Retina (tissue), 1 donor: ENCODE measurements around the gene C22orf39.
"Not testable (repeated sequence)": the region's sequence is repeated elsewhere in the genome, so short reads cannot be mapped to it uniquely, and the experiment has no call there.

Experiments
- DNase-seq: peaks from one replicate; pipeline ENCODE4 v3.0.0-alpha.2; 2016

C22orf39 gene

DNA sequence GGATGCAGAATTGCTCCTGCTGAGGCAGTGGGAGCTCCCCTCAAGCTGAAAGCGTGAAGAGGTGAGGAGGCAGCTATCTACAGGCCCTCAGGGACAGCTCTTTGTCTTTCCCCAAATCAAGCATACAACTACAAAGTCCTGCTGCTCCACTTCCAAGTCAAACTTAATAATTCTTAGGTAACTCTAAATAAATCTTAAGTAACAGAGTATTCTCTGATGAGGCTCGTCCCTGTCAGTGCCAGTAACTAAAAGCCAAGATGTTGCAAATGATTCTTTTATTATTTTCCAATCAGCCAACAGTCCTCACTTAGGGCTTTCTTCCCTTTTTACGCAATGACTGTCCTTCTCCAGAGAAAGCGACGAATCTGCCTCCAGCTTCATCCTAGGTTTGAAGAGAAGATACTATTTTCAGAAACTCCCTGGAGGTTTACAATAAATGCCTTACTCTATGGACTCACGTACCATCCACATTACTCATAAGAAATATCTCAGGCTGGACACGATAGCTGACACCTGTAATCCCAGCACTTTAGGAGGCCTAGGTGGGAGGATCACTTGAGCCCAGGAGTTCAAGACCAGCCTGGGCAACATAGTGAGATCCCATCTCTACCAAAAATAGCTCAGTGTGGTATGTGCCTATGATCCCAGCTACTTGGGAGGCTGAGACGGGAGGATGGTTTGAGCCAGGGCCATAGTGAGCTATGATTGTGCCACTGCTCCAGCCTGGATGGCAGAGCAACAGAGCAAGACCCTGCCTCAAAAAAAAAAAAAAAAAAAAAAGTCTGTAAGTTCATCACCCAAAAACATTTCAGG lies 3.1 kb upstream of the C22orf39 start:
- DNase-seq: no peak

DNA sequence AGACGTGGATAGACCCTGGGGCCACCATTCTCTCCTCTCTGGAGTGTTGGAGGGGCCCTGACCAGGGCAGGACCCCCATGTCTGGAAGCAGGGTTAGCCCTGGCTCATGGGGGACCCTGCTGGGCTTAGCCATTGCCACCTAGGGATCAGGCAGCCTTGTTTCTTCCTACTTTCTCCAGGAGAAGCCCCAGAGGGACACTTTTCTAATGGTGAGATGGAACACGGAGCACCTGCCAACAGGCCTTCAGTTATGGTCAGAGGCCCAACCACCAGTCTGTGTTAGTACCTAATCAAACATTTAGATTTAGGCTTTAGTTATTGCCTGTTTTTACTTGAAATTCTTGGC lies 1.9 kb upstream of the C22orf39 start:
- no peak for DNase-seq

DNA sequence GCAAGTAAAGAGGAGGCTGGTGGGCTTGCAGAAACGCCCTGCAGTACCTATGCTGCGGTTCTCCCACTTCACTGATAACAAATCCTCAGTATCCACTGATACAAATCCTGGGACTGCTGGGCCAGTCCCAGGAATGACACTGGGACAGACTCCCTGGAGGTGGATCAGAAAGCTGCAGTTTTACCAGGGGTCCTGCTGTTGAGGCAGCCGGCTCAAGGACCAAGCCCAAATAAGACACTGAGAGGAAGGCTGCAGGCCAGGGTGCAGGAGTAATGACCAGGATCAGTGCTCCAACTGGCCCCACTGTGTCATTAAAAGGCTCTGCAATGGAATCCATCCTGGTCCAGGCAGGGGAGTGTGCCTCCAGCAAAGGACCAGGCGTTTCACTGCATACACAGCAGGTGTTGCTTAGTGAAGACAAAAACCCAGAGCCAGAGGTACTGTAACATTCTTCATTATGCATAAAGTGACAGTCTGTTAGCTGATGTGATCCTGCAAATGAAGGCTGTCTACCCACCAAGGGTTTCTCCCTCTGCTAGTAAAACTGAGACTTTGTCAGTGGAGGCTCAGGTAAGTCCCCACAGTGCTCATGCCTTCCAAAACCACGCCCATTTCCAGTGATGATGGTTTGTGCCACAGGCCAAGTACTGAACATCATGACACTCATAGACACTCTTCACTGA lies 1.4 kb upstream of the C22orf39 start:
- no peak for DNase-seq

- no peak for DNase-seq
These were observed 631 bp upstream of the C22orf39 start for GRCh38 chr22:19448076-19448607.

GRCh38 chr22:19446603-19447329 lies 745 bp downstream of the C22orf39 start:
- peak; percentile 51 for DNase-seq

DNA sequence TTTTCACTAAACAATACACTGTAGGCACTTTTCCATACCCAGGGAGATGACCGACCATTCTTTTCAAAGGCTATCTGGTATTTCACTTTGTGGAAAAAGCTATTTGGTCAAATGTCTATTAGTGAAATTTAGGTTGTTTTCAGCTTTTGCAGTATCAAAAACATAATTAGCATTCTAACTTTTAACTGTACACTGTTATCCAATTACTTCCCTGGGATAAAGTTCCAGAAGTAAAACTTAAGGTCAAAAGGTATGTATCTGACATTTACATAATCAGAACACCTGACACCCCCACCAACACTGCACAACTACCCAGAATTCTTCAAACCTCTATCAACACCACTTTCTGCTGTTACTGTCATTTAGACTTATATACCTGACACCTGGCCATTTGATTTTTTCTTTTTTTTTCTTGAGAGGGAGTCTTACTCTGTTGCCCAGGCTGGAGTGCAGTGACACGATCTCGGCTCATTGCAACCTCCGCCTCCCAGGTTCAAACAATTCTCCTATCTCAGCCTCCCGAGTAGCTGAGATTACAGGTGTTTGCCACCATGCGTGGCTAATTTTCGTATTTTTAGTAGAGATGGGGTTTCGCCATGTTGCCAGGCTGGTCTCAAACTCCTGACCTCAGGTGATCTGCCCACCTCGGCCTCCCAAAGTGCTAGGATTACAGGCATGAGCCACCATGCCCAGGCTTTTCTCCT lies 2.1 kb downstream of the C22orf39 start:
- DNase-seq: not testable (repeated sequence)

GRCh38 chr22:19443544-19444211 lies 3.8 kb downstream of the C22orf39 start:
- no peak for DNase-seq

GRCh38 chr22:19442166-19442565 lies 5.3 kb downstream of the C22orf39 start:
- no peak for DNase-seq

GRCh38 chr22:19440411-19441195 lies 6.9 kb downstream of the C22orf39 start:
- DNase-seq: no peak

DNA sequence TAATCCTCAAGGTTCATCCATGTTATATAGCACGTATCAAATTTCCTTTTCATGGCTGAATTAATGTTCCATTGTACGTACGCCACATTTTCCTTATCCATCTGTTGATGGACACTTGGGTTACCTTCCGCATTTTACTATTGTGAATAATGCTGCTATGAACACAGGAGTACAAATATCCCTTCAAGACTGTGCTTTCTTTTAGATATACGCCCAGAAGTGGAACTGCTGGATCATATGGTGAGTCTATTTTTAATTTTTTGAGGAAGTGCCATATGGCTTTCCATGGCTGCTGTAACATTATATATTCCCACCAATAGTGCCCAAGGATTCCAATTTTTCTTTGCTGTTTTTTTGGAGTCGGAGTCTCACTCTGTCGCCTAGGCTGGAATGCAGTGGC lies 9.2 kb downstream of the C22orf39 start:
- no peak for DNase-seq

- not testable (repeated sequence) for DNase-seq
These were observed 10.9 kb downstream of the C22orf39 start for GRCh38 chr22:19436444-19437161.

GRCh38 chr22:19434829-19435580 lies 12.5 kb downstream of the C22orf39 start:
- no peak for DNase-seq

DNA sequence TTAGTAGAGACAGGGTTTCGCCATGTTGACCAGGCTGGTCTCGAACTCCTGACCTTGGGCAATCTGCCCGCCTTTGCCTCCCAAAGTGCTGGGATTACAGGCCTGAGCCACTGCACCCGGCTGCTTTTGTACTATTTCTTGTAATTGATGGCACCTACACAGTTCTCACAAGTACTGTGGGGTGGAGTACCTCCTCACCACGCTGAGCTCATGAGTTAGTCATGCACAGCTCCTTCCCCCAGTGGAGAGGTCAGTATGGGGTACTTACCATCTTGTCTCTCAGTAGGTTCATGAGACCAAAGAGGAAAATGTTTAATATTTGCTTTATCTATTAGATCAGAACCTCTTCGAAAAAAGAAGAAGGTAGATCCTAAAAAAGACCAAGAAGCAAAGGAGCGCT lies 13.1 kb downstream of the C22orf39 start:
- DNase-seq: no peak

DNA sequence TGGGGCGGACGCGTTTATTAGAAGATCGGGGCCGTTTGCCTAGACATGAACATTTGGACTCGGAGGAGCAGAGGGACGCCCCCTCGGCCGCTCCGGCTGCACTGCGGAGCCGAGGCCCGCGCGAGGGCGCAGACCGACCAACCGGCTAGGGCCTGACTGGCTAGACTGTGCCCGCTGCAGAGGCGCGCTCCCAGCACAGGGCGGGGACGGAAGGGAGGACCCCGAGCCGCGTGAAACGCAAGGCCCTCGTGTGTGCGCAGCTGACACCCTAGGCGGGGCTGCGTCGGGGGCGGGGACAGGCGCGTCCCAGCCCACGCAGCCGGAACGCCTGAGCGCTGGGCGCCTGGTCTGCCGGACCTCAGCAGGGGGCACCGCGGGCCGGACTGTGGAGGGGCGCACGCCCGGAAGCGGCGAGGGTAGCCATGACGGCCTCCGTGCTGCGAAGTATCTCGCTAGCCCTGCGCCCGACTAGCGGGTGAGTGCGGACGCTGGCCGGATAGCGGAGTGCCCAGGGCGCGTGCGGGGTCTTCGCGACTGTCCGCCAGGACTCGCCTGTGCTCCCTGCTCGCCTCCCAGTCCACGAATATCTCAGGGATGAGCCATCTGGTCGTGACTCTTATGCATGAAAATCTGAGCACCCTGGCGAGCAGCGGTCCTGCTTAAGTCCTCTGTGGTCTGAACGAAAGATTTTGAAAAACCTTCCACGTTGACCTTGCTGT lies 15.2 kb downstream of the C22orf39 start, which contains the start of gene MRPL40:
MRPL40 (plus strand) TSS at position 413 of the 719 bp plus-strand sequence; CDS start at position 423, 10 bp downstream.
- DNase-seq: peak; percentile 95

GRCh38 chr22:19431649-19432132 lies 15.8 kb downstream of the C22orf39 start, which contains the start of gene HIRA:
TSS of gene HIRA (minus strand) at chr22:19431733. CDS start at chr22:19431476, 257 bp downstream.
- peak; percentile 94 for DNase-seq

DNA sequence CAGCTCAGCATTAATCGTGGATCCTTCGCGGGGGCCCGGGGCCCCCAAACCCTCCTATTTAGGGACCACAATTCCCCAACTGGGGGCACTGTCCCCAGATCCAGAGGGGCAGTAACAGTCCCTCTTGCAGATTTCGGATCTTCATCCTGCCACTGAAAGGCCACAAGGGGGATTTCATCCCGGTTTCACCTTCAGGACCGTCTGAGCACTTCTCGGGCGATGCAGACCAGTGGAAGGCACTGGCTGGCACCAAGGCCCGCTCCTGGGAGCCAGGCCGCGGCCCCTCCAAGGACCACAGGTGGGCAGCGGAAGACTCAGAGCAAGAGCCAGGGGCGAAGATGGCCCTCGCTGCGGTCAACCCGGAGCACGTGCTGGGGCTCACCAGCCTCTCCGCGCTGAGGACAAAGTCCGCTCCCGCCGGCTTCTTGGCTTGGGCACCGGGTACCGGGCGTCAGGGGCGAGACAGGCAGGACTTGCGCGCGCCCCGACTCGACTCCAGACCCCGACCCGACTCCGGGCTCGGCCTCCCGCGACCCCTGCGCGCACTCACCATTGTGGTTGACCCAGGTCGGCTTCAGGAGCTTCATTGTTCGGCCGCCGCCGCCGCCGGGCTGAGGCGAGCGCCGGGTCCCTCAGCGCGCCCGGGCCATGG lies 16.5 kb downstream of the C22orf39 start:
- DNase-seq: peak; percentile 75

DNA sequence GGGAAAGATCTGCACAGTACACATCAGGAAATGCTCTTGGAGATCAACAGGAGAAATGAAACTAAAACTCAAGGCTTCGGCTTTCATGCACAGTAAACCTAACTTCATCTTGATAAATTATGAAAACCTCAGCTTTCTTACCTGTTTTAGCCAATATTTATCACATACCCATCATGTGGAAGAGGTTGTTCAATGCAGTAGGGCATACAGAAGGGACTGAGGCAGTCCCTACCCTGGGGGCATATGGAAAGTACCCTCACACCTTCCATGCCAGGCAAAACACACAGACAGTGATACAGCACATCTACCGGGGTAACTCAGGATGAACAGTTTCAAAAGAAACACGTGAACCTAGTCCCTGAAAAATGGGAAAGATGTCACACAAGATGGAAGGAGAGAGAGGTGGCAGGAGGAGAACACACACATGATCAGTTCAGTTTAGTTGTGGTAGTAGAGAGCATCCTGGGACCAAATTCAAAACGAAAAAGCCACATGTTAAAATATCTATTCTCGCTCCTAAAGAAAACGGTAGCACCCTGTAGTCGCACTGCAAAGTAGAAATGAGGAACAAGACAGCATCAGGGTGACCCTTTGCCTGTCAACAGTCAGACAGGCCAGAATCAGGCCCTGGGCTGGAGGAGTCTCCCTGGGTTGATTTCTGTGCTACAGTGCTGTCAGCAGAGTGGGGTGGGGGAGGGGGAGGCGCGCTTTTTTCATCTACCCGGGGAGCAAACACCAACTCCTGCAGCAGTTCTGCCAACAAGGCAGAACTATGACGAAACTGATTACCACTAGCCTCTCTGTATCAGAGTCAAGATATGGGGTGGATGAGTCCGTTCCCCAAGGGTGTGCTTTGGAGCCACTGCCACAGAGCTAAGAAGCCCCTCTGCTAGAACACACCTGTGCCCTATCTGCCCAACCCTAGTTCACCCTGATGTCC lies 17.3 kb downstream of the C22orf39 start:
- no peak for DNase-seq
